HG03095 (cell line): Measurements from ENCODE around the gene FRMPD2.
"Not testable (repeated sequence)": the region's sequence is repeated elsewhere in the genome, so short reads cannot be mapped to it uniquely, and the experiment has no call there.

ENCODE experiments used
- ATAC-seq: cut with Tn5 transposase; IDR thresholded peaks from one replicate; pipeline ENCODE4 v1.9.1; 2021; ENCODE audit warnings: moderate library complexity; ENCODE audit not compliant: unreplicated experiment

Gene FRMPD2

GRCh38 chr10:48253970-48254657 lies 20.4 kb downstream of the FRMPD2 start:
- ATAC-seq: no peak

- ATAC-seq: no peak
Observed at GRCh38 chr10:48252354-48252650, 22.2 kb downstream of the FRMPD2 start.

- ATAC-seq: no peak
Observed at GRCh38 chr10:48251525-48252353, 22.8 kb downstream of the FRMPD2 start.

GRCh38 chr10:48251152-48251524 lies 23.4 kb downstream of the FRMPD2 start:
- no peak for ATAC-seq

- no peak for ATAC-seq
Observed at GRCh38 chr10:48249763-48250351, 24.6 kb downstream of the FRMPD2 start.

- no peak for ATAC-seq
Observed at GRCh38 chr10:48249004-48249762, 25.3 kb downstream of the FRMPD2 start.

- no peak for ATAC-seq
Observed at GRCh38 chr10:48248462-48248861, 26.0 kb downstream of the FRMPD2 start.

GRCh38 chr10:48247680-48248079 lies 26.8 kb downstream of the FRMPD2 start:
- no peak for ATAC-seq

GRCh38 chr10:48246501-48246900 lies 28.0 kb downstream of the FRMPD2 start:
- no peak for ATAC-seq

- no peak for ATAC-seq
Observed at GRCh38 chr10:48245977-48246376, 28.5 kb downstream of the FRMPD2 start.

- not testable (repeated sequence) for ATAC-seq
Observed at GRCh38 chr10:48243921-48244320, 30.6 kb downstream of the FRMPD2 start.

GRCh38 chr10:48243487-48243886 lies 31.0 kb downstream of the FRMPD2 start:
- no peak for ATAC-seq

- ATAC-seq: no peak
Observed at GRCh38 chr10:48242171-48242904, 32.2 kb downstream of the FRMPD2 start.

GRCh38 chr10:48241332-48241731 lies 33.2 kb downstream of the FRMPD2 start:
- ATAC-seq: no peak

- no peak for ATAC-seq
Observed at GRCh38 chr10:48240196-48240595, 34.3 kb downstream of the FRMPD2 start.

GRCh38 chr10:48239618-48240017 lies 34.9 kb downstream of the FRMPD2 start:
- no peak for ATAC-seq

GRCh38 chr10:48238826-48239520 lies 35.5 kb downstream of the FRMPD2 start:
- no peak for ATAC-seq

- no peak for ATAC-seq
Observed at GRCh38 chr10:48237259-48238250, 36.9 kb downstream of the FRMPD2 start.

GRCh38 chr10:48236199-48236621 lies 38.3 kb downstream of the FRMPD2 start:
- no peak for ATAC-seq
